Upper lobe of right lung (tissue), 1 donor: ENCODE results near the gene BPIFB1. TPM values are rescaled to one million over a fixed set of nuclear protein-coding genes. Genes with fewer than 3 reads are reported as not detected.

Experiments
- ATAC-seq: fragments of 200-7000 bp; cut with Tn5 transposase; one replicate; pipeline ENCODE4 v1.9.1; 2020; ENCODE audit warnings: mild to moderate bottlenecking, moderate library complexity
- DNase-seq: peaks from one replicate; pipeline ENCODE4 v3.0.0-alpha.2; 2020
- H3K27ac ChIP-seq: fragments of 200-600 bp; one replicate; pipeline ENCODE4 v1.8.0; 2022
- H3K27me3 ChIP-seq: fragments of 200-600 bp; one replicate; pipeline ENCODE4 v1.8.0; 2022; ENCODE audit warnings: mild to moderate bottlenecking
- H3K36me3 ChIP-seq: fragments of 200-600 bp; one replicate; pipeline ENCODE4 v1.8.0; 2022
- H3K4me1 ChIP-seq: fragments of 200-600 bp; one replicate; pipeline ENCODE4 v1.8.0; 2022
- H3K4me3 ChIP-seq: fragments of 200-600 bp; one replicate; pipeline ENCODE4 v1.8.0; 2022; ENCODE audit warnings: mild to moderate bottlenecking
- H3K9me3 ChIP-seq: fragments of 200-600 bp; one replicate; pipeline ENCODE4 v1.8.0; 2022
- CTCF ChIP-seq: fragments of 200-600 bp; IDR thresholded peaks from one replicate; pipeline ENCODE4 v1.8.0; 2022; ENCODE audit warnings: antibody characterized with exemption
- intact Hi-C: fragments of 100-400 bp; cut with DNase I; formaldehyde crosslinking; loops from one replicate; pipeline ENCODE4 v1.11.0; 2022
- total RNA-seq: library from RNA; stranded (reverse); fragmentation: NEBNext Ultra II Directional; extraction: Animal tissue kit (Norgen Biotek cat#: 25700); gene quantifications from one replicate; pipeline ENCODE4 v1.2.1, GENCODE V29; 2021
- donor health status: DM: no; HTN: yes; CAD: no; lungs with severe emphysema.

Gene BPIFB1
- total RNA-seq, 1 donor from 2014 or later, result 0.67 TPM

- H3K27ac ChIP-seq, result no peak overlapping the region
- H3K4me1 ChIP-seq, result no peaks in the 10 kb centered on the region
- DNase-seq (no peak), ATAC-seq (no peak)
- no peaks in the 10 kb centered on the region for H3K9me3 ChIP-seq
- H3K4me3 ChIP-seq, result no peak overlapping the region
- intact Hi-C loops, result no loop called here
- no peak for TF ChIP-seq CTCF
- H3K27me3 ChIP-seq, result no peaks in the 10 kb centered on the region
- peaks cover 22% of the 10 kb centered on the region for H3K36me3 ChIP-seq
Measured at GRCh38 chr20:33353013-33353402, 70.0 kb downstream of the BPIFB1 start.

Other genes starting within 250 kb of the BPIFB1 start
- gene BPIFB3, start 229.3 kb upstream of the BPIFB1 start, total RNA-seq, result not detected
- gene BPIFB4, start 203.6 kb upstream of the BPIFB1 start, total RNA-seq, result not detected
- gene BPIFA2, start 115.1 kb upstream of the BPIFB1 start, total RNA-seq, result not detected
- gene BPIFA3, start 65.9 kb upstream of the BPIFB1 start, total RNA-seq, result not detected
- not detected for gene BPIFA1, start 47.2 kb upstream of the BPIFB1 start, total RNA-seq
- gene CDK5RAP1, start 118.3 kb downstream of the BPIFB1 start, total RNA-seq, result 26.6 TPM
- 8.6 TPM for gene SNTA1, start 160.5 kb downstream of the BPIFB1 start, total RNA-seq
- 15.7 TPM for gene CBFA2T2, start 206.9 kb downstream of the BPIFB1 start, total RNA-seq